HFF-Myc (cell line): ENCODE results near the gene FOXN3.

Experiments
- DNase-seq: peaks from one replicate; pipeline ENCODE4 v3.0.0-alpha.2; 2011; ENCODE audit warnings: low read depth; ENCODE audit errors: extremely low read depth
- H3K4me3 ChIP-seq: replicated peaks from 2 replicates; pipeline ENCODE4 v1.5.1; 2011; ENCODE audit warnings: low read depth, mild to moderate bottlenecking, control low read depth, low read length
- TF ChIP-seq, protein P1 (sequence below): IDR thresholded peaks from 2 replicates; pipeline ENCODE4 v1.5.1; 2012; ENCODE audit warnings: mild to moderate bottlenecking, low read depth, low read length, control low read depth; ENCODE audit errors: missing control alignments

The FOXN3 gene

GRCh38 chr14:89454996-89455395 is 38.0 kb upstream of the FOXN3 start:
- H3K4me3 ChIP-seq, result no peak overlapping the region
- DNase-seq, result no peak
- TF ChIP-seq, protein P1, sequence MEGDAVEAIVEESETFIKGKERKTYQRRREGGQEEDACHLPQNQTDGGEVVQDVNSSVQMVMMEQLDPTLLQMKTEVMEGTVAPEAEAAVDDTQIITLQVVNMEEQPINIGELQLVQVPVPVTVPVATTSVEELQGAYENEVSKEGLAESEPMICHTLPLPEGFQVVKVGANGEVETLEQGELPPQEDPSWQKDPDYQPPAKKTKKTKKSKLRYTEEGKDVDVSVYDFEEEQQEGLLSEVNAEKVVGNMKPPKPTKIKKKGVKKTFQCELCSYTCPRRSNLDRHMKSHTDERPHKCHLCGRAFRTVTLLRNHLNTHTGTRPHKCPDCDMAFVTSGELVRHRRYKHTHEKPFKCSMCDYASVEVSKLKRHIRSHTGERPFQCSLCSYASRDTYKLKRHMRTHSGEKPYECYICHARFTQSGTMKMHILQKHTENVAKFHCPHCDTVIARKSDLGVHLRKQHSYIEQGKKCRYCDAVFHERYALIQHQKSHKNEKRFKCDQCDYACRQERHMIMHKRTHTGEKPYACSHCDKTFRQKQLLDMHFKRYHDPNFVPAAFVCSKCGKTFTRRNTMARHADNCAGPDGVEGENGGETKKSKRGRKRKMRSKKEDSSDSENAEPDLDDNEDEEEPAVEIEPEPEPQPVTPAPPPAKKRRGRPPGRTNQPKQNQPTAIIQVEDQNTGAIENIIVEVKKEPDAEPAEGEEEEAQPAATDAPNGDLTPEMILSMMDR, result no peak

GRCh38 chr14:89452281-89452680 is 35.2 kb upstream of the FOXN3 start:
- DNase-seq, result no peak
- no peak overlapping the region for H3K4me3 ChIP-seq
- TF ChIP-seq, protein P1, result no peak

DNA sequence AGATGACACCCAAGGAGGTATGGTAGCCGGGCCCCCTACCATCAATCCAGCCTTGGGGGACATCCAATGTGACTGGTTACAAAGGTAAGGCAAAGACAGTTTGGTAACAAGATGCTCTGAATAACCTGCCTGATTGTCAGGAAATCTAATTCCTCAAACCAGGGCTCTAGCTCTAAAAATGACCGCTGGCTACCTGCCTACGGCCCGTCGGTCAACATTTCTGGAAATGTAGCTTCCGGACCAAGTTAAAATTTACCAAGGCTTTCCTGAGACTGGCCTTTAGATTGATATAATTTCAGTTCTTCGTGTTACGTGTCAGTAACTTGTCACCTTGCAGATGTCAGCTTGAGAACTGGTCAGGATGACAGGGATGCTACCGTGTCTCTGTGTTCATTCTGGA is 34.2 kb upstream of the FOXN3 start:
- DNase-seq, result no peak
- TF ChIP-seq, protein P1, result no peak
- H3K4me3 ChIP-seq, result no peak overlapping the region

GRCh38 chr14:89447182-89447944 is 30.3 kb upstream of the FOXN3 start:
- DNase-seq, result no peak

DNA sequence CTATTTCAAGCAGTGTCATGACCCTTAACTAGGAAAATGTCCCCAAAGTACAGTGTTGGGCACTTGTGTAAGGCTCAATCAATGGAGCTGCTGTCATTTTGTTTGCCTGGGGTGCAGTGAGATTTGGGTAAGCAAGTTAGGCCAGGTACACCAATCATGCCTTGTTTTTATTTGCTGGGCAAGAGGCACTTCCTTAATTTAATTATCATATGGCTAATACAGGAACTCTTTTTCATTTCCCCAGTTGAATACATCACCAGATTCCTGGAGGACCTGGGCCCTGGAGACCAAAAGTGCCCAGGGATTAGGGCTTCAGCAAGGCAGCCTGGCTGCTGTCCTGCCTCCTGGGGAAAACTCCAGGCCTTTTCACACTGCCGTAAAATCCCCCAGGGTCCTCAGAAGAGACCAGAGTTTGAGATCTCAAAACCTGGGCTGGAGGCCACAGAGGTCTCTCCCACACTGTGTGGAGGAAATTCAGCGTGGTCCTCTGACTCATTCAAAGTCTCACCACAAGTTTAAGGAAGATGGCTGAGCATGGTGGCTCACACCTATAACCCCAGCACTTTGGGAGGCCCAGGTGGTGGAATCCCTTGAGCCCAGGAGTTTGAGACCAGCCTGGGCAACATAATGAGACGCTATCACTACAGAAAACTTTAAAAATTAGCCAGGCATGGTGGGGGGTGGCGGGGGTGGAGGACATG is 28.4 kb upstream of the FOXN3 start:
- no peak overlapping the region for H3K4me3 ChIP-seq
- DNase-seq, result no peak
- TF ChIP-seq, protein P1, result no peak

More at GRCh38 chr14:89447182-89447944, 30.3 kb upstream of the FOXN3 start:
- TF ChIP-seq, protein P1, result no peak
- no peak overlapping the region for H3K4me3 ChIP-seq

DNA sequence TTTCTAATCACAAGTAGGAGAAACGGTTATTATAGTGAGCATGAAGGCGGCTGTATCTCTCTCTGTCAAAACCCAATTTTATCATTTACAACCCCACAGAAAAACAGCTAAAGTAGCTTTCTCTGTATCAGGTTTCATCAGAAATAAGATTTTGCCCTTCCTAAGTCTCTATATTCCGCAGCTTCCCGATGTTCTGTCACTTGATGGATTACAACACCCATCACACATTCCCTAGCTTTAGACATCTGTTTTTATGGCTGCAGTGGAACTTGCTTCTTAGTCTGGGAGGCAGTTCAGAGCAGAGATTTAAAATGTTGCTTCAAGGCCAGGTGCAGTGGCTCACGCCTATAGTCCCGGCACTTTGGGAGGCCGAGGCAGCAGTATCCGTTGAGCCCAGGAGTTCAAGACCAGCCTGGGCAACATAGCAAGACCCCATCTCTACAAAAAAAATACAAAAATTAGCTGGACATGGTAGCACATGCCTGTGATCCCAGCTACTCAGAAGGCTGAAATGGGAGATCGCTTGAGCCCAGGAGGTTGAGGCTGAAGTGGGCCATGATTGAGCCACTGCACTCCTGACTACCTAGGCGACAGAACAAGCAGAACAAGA is 27.6 kb upstream of the FOXN3 start:
- DNase-seq, result no peak
- no peak overlapping the region for H3K4me3 ChIP-seq
- TF ChIP-seq, protein P1, result no peak
